Measurements from ENCODE around the gene NGFR.
A peak's percentile ranks its signal among the peaks of the same experiment; 100 is the strongest.

The NGFR gene

GRCh38 chr17:49469831-49470810 is 25.0 kb upstream of the NGFR start:
- DNase-seq (ENCODE audit: low read depth): no peak

- peak; percentile 13 for DNase-seq (ENCODE audit: low read depth)
Measured at GRCh38 chr17:49471089-49471683, 23.9 kb upstream of the NGFR start.

GRCh38 chr17:49471769-49472168 is 23.3 kb upstream of the NGFR start:
- no peak for DNase-seq (ENCODE audit: low read depth)

GRCh38 chr17:49472527-49472926 is 22.6 kb upstream of the NGFR start:
- no peak for DNase-seq (ENCODE audit: low read depth)

GRCh38 chr17:49473900-49474751 is 21.0 kb upstream of the NGFR start:
- DNase-seq (ENCODE audit: low read depth): no peak

- no peak for DNase-seq (ENCODE audit: low read depth)
Measured at GRCh38 chr17:49477709-49478108, 17.4 kb upstream of the NGFR start.

- no peak for DNase-seq (ENCODE audit: low read depth)
Measured at GRCh38 chr17:49480836-49481615, 14.1 kb upstream of the NGFR start.

- peak; percentile 36 for DNase-seq (ENCODE audit: low read depth)
Measured at GRCh38 chr17:49482144-49482817, 12.8 kb upstream of the NGFR start.

- no peak for DNase-seq (ENCODE audit: low read depth)
Measured at GRCh38 chr17:49483599-49484509, 11.2 kb upstream of the NGFR start.

- DNase-seq (ENCODE audit: low read depth): no peak
Measured at GRCh38 chr17:49484588-49484987, 10.5 kb upstream of the NGFR start.

GRCh38 chr17:49486012-49486641 is 9.0 kb upstream of the NGFR start:
- no peak for DNase-seq (ENCODE audit: low read depth)

- DNase-seq (ENCODE audit: low read depth): no peak
Measured at GRCh38 chr17:49487183-49487582, 7.9 kb upstream of the NGFR start.

- no peak for DNase-seq (ENCODE audit: low read depth)
Measured at GRCh38 chr17:49488612-49489011, 6.5 kb upstream of the NGFR start.

- no peak for DNase-seq (ENCODE audit: low read depth)
Measured at GRCh38 chr17:49489348-49489747, 5.7 kb upstream of the NGFR start.

GRCh38 chr17:49490276-49490675 is 4.8 kb upstream of the NGFR start:
- no peak for DNase-seq (ENCODE audit: low read depth)

- DNase-seq (ENCODE audit: low read depth): no peak
Measured at GRCh38 chr17:49491192-49491769, 3.8 kb upstream of the NGFR start.

- DNase-seq (ENCODE audit: low read depth): no peak
Measured at GRCh38 chr17:49494399-49494985, 601 bp upstream of the NGFR start.

GRCh38 chr17:49495842-49496182 is 719 bp downstream of the NGFR start:
- DNase-seq (ENCODE audit: low read depth): no peak
